NCI-H2196 (cell line): ENCODE results near the gene POLR3A.
"Not testable (repeated sequence)": the region's sequence is repeated elsewhere in the genome, so short reads cannot be mapped to it uniquely, and the experiment has no call there.

Experiments
- DNase-seq: peaks from one replicate; lab custom pipeline; 2025; ENCODE audit not compliant: unreplicated experiment; lab: John Stamatoyannopoulos, UW

Gene POLR3A

GRCh38 chr10:78023741-78024140, 5.6 kb downstream of the POLR3A start:
- DNase-seq = no peak

- no peak for DNase-seq
Observed at GRCh38 chr10:78021201-78021600, 8.1 kb downstream of the POLR3A start.

GRCh38 chr10:78019264-78019663, 10.1 kb downstream of the POLR3A start:
- no peak for DNase-seq

- no peak for DNase-seq
Observed at GRCh38 chr10:78017856-78018255, 11.5 kb downstream of the POLR3A start.

GRCh38 chr10:78015546-78015945, 13.8 kb downstream of the POLR3A start:
- no peak for DNase-seq

GRCh38 chr10:78013564-78013963, 15.8 kb downstream of the POLR3A start:
- DNase-seq = no peak

- DNase-seq = no peak
Observed at GRCh38 chr10:78011065-78011464, 18.2 kb downstream of the POLR3A start.

- no peak for DNase-seq
Observed at GRCh38 chr10:78010278-78010677, 19.0 kb downstream of the POLR3A start.

GRCh38 chr10:78009662-78010061, 19.7 kb downstream of the POLR3A start:
- DNase-seq = no peak

GRCh38 chr10:78007172-78007571, 22.1 kb downstream of the POLR3A start:
- DNase-seq = no peak

GRCh38 chr10:78004215-78005026, 24.9 kb downstream of the POLR3A start:
- DNase-seq = no peak

- no peak for DNase-seq
Observed at GRCh38 chr10:78002541-78003288, 26.6 kb downstream of the POLR3A start.

- no peak for DNase-seq
Observed at GRCh38 chr10:78000956-78001472, 28.3 kb downstream of the POLR3A start.

GRCh38 chr10:78000206-78000605, 29.1 kb downstream of the POLR3A start:
- no peak for DNase-seq

- DNase-seq = not testable (repeated sequence)
Observed at GRCh38 chr10:77998780-77999179, 30.5 kb downstream of the POLR3A start.

GRCh38 chr10:77993620-77994019, 35.7 kb downstream of the POLR3A start:
- DNase-seq = no peak

- no peak for DNase-seq
Observed at GRCh38 chr10:77989081-77989724, 40.1 kb downstream of the POLR3A start.

GRCh38 chr10:77987671-77988255, 41.6 kb downstream of the POLR3A start:
- no peak for DNase-seq

- no peak for DNase-seq
Observed at GRCh38 chr10:77984986-77985385, 44.3 kb downstream of the POLR3A start.

- DNase-seq = no peak
Observed at GRCh38 chr10:77983384-77984341, 45.7 kb downstream of the POLR3A start.
